ENCODE results near the gene PIGW. TPM values are rescaled to one million over a fixed set of nuclear protein-coding genes. Genes with fewer than 3 reads are reported as not detected.

The PIGW gene
- polyA plus RNA-seq, 2 donors = 4.5 to 8.1 TPM

DNA sequence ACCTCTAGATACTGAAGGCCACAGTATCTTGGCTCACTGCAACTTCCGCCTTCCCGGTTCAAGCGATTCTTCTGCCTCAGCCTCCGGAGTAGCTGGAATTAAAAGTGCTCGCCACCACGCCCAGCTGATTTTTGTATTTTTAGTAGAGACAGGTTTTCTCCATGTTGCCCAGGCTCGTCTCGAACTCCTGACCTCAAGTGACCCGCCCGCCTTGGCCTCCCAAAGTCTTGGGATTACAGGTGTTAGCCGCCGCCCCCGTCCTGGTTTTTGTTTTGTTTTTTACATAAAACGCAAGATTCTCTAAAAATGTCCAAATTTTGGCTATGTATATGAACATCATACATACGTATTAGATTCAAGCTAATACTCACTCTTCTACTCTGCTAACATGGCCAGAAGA, 8.0 kb downstream of the PIGW start:
- H3K9me3 ChIP-seq (ENCODE audit: control insufficient read depth in 2 of 2, insufficient read depth in 1 of 2, low read depth in 1 of 2, low read length in 1 of 2) = no peaks in the 10 kb centered on the region
- H3K27ac ChIP-seq (ENCODE audit: low read depth in 2 of 2, low read length in 1 of 2) = no peak overlapping the region
- WGBS, 2 donors = 91 to 92% methylated on average over 15 of the region's 15 CpGs
- H3K4me3 ChIP-seq (ENCODE audit: low read depth in 1 of 2, low read length in 2 of 2) = no peak overlapping the region
- no peaks in the 10 kb centered on the region for H3K4me1 ChIP-seq (ENCODE audit: control insufficient read depth in 2 of 2, insufficient read depth in 2 of 2, low read length in 1 of 2)
- no peaks in the 10 kb centered on the region for H3K27me3 ChIP-seq (ENCODE audit: control insufficient read depth in 1 of 2, insufficient read depth in 2 of 2, low read length in 2 of 2)
- no peaks in the 10 kb centered on the region for H3K36me3 ChIP-seq (ENCODE audit: control insufficient read depth in 2 of 2, insufficient read depth in 2 of 2, low read length in 1 of 2)

DNA sequence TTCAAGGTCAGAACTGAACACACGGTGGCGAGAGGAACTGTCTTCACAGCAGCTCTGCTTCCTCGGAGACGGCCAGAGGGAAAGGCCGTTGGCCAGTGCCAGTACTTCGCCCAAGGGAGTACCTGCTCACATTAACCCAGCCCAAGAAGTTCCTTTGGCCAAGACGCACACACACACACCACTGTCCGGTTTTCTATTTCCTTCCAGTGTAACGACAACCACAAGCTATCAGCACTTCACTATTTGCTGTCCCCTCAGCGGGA, 9.2 kb downstream of the PIGW start:
- Histone ChIP-seq H3K9me3 (ENCODE audit: control insufficient read depth in 2 of 2, insufficient read depth in 1 of 2, low read depth in 1 of 2, low read length in 1 of 2) (no peaks in the 10 kb centered on the region), H3K4me3 (ENCODE audit: low read depth in 1 of 2, low read length in 2 of 2) (peak overlapping the region; percentile 71 to 95), H3K27me3 (ENCODE audit: control insufficient read depth in 1 of 2, insufficient read depth in 2 of 2, low read length in 2 of 2) (no peaks in the 10 kb centered on the region), H3K27ac (ENCODE audit: low read depth in 2 of 2, low read length in 1 of 2) (peak overlapping the region; percentile 99), H3K4me1 (ENCODE audit: control insufficient read depth in 2 of 2, insufficient read depth in 2 of 2, low read length in 1 of 2) (no peaks in the 10 kb centered on the region), H3K36me3 (ENCODE audit: control insufficient read depth in 2 of 2, insufficient read depth in 2 of 2, low read length in 1 of 2) (no peaks in the 10 kb centered on the region)
- 1% methylated on average over 10 of the region's 10 CpGs for WGBS, 2 donors

DNA sequence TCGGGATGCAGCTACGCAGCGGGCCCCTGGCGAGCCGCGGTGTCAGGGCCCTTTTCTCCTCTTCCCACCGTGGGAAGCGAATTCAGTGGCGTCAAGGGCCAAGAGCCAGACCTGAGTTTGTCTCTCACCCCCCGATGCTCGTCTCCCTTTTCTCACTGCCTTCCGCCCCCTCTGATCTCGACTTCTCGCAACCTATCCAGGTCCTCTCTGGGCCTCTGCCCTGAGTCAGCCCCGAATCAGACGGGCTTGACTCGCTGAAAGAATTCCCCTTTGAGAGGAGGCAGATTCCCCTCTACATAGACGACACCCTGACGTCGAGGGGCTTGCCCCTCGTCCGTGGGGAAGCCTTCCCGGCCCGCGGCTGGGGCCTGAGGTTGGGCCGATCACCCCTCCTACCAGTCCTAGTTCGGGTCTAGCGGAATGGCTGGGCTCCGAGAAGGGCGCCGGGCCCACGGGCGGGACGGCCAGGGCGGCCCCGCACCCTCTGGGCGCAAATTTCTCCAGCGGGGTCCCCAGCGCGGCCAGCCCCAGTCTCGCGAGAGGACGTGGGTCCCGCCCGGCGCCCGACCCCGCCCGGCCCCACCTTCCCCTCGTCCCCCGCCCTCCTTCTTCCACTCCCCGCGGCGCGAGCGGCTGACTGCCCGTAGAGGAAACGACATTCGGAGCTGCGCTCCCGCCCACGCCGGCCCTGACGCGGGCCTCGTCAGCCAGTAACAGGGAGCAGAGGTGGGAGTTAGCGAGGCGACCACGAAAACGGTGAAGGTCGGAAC, 9.7 kb downstream of the PIGW start, which contains the start of gene GGNBP2:
TSS of gene GGNBP2 (plus strand) at position 613 of the 770 bp plus-strand sequence. CDS start 806 bp downstream, outside the sequence.
- Histone ChIP-seq H3K36me3 (ENCODE audit: control insufficient read depth in 2 of 2, insufficient read depth in 2 of 2, low read length in 1 of 2) (no peaks in the 10 kb centered on the region), H3K4me1 (ENCODE audit: control insufficient read depth in 2 of 2, insufficient read depth in 2 of 2, low read length in 1 of 2) (no peaks in the 10 kb centered on the region), H3K4me3 (ENCODE audit: low read depth in 1 of 2, low read length in 2 of 2) (peak within 1 kb of the TSS; percentile 81 to 95), H3K9me3 (ENCODE audit: control insufficient read depth in 2 of 2, insufficient read depth in 1 of 2, low read depth in 1 of 2, low read length in 1 of 2) (no peaks in the 10 kb centered on the region), H3K27me3 (ENCODE audit: control insufficient read depth in 1 of 2, insufficient read depth in 2 of 2, low read length in 2 of 2) (no peaks in the 10 kb centered on the region), H3K27ac (ENCODE audit: low read depth in 2 of 2, low read length in 1 of 2) (peak within 1 kb of the TSS; percentile 99)
- WGBS, 2 donors = 0 to 1% methylated on average over 56 to 71 of the region's 71 CpGs

DNA sequence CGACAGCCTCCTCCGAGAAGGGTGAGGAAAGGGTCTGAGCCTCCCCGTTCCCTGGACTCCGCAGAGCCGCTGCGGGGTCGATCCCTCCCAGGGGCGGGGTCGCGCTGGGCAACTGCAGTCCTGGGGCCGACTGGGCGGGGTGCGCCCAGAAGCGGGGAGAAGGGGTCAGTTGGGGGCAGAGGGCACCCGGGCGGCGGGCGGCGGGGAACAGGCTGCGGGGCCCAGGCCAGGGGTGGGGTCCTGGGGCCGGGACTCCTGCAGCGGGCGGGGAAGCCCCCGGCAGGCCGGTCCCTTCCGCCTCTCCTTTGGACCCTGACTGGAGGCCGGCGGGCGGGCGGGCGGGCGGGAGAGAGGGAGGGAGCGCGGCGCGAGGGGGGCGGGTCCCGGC, 10.3 kb downstream of the PIGW start:
- Histone ChIP-seq H3K36me3 (ENCODE audit: control insufficient read depth in 2 of 2, insufficient read depth in 2 of 2, low read length in 1 of 2) (no peaks in the 10 kb centered on the region), H3K4me3 (ENCODE audit: low read depth in 1 of 2, low read length in 2 of 2) (peak overlapping the region; percentile 71 to 95), H3K27me3 (ENCODE audit: control insufficient read depth in 1 of 2, insufficient read depth in 2 of 2, low read length in 2 of 2) (no peaks in the 10 kb centered on the region), H3K4me1 (ENCODE audit: control insufficient read depth in 2 of 2, insufficient read depth in 2 of 2, low read length in 1 of 2) (no peaks in the 10 kb centered on the region), H3K9me3 (ENCODE audit: control insufficient read depth in 2 of 2, insufficient read depth in 1 of 2, low read depth in 1 of 2, low read length in 1 of 2) (no peaks in the 10 kb centered on the region), H3K27ac (ENCODE audit: low read depth in 2 of 2, low read length in 1 of 2) (peak overlapping the region; percentile 99)
- 1 to 2% methylated on average over 10 to 37 of the region's 38 CpGs for WGBS, 2 donors

DNA sequence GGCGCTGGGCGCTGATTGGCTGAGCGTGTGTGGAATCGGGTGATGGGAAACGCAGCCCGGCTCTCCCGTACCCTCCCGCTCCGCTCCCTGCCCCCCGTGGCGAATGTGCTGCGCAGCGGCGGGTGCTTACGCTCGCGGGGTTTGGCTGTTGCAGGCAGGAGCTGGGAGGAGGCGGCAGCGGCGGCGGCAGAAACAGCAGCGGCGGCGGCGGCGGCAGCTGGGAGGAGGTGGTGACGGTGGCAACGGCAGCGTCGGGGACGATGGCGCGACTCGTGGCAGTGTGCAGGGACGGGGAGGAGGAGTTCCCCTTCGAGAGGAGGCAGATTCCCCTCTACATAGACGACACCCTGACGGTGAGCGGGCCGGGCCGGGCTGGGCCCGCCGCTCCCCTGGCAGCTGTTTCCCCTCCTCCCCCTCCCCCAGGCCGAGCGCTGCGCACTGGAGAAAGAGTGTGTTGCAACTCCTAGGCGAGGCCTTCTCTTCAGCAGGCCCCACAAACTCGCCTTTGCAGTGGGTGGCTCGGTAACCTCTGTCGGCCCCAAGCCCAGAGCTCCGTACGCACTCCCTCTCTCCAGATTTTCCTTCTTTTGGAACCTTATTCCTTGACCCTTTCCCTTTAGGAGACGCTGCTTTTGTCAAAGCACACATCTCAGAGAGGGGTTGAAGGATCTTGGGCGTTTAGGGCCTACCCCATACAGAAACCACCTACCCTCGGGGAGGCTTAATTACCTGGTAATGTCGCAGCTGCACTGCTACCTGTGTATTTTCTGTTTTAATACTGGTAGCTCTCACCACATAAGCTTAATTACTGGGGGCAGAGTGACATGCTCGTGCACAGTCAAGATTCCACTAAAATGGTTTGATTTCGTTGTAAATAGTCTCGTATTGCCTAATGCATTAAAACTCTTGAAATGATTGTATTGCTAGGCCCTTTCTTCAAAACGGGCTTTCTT, 11.0 kb downstream of the PIGW start:
- H3K4me3 ChIP-seq (ENCODE audit: low read depth in 1 of 2, low read length in 2 of 2) = peak overlapping the region; percentile 81 to 95
- WGBS, 2 donors = 0 to 1% methylated on average over 44 to 60 of the region's 60 CpGs
- H3K27me3 ChIP-seq (ENCODE audit: control insufficient read depth in 1 of 2, insufficient read depth in 2 of 2, low read length in 2 of 2) = no peaks in the 10 kb centered on the region
- no peaks in the 10 kb centered on the region for H3K9me3 ChIP-seq (ENCODE audit: control insufficient read depth in 2 of 2, insufficient read depth in 1 of 2, low read depth in 1 of 2, low read length in 1 of 2)
- H3K4me1 ChIP-seq (ENCODE audit: control insufficient read depth in 2 of 2, insufficient read depth in 2 of 2, low read length in 1 of 2) = no peaks in the 10 kb centered on the region
- H3K27ac ChIP-seq (ENCODE audit: low read depth in 2 of 2, low read length in 1 of 2) = peak overlapping the region; percentile 99
- no peaks in the 10 kb centered on the region for H3K36me3 ChIP-seq (ENCODE audit: control insufficient read depth in 2 of 2, insufficient read depth in 2 of 2, low read length in 1 of 2)

DNA sequence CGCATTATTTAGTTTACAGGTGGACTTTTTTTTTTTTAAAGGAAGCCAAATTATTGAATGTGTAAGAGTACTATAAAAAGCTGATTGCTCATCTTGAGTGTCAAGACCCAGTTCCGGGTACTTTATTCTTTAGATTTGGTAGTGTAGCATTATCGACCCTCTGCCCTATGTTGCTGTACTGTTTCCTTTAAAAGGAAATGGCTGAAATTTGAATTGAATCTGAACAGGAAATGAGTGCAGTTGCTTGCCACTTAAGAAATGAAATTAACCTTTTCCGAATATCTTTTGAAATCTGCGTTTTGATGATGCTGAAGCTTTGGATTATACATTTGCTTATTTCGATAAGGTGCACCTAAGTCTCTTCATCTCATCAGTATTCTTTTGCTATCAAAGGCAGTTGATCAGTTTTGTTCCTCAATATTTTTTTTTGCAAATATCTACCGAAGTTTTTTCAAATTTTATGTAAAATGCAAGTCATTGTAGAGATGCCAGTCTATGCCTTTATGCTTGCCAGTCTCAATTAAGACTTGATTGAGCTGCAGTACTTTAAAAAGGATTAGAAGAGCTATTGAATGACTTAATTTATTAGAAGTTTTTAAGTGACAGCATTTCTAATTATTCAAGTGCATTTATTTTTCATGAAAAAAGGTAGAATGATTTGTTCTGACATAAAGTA, 11.8 kb downstream of the PIGW start:
- Histone ChIP-seq H3K4me1 (ENCODE audit: control insufficient read depth in 2 of 2, insufficient read depth in 2 of 2, low read length in 1 of 2) (no peaks in the 10 kb centered on the region), H3K4me3 (ENCODE audit: low read depth in 1 of 2, low read length in 2 of 2) (peak overlapping the region in 1 of 2 donors; percentile 95), H3K27ac (ENCODE audit: low read depth in 2 of 2, low read length in 1 of 2) (peak overlapping the region; percentile 99), H3K27me3 (ENCODE audit: control insufficient read depth in 1 of 2, insufficient read depth in 2 of 2, low read length in 2 of 2) (no peaks in the 10 kb centered on the region), H3K9me3 (ENCODE audit: control insufficient read depth in 2 of 2, insufficient read depth in 1 of 2, low read depth in 1 of 2, low read length in 1 of 2) (no peaks in the 10 kb centered on the region), H3K36me3 (ENCODE audit: control insufficient read depth in 2 of 2, insufficient read depth in 2 of 2, low read length in 1 of 2) (no peaks in the 10 kb centered on the region)
- 8 to 9% methylated on average over 7 of the region's 7 CpGs for WGBS, 2 donors

- Histone ChIP-seq H3K4me1 (ENCODE audit: control insufficient read depth in 2 of 2, insufficient read depth in 2 of 2, low read length in 1 of 2) (no peaks in the 10 kb centered on the region), H3K27ac (ENCODE audit: low read depth in 2 of 2, low read length in 1 of 2) (no peak overlapping the region), H3K9me3 (ENCODE audit: control insufficient read depth in 2 of 2, insufficient read depth in 1 of 2, low read depth in 1 of 2, low read length in 1 of 2) (no peaks in the 10 kb centered on the region), H3K4me3 (ENCODE audit: low read depth in 1 of 2, low read length in 2 of 2) (no peak overlapping the region), H3K36me3 (ENCODE audit: control insufficient read depth in 2 of 2, insufficient read depth in 2 of 2, low read length in 1 of 2) (no peaks in the 10 kb centered on the region), H3K27me3 (ENCODE audit: control insufficient read depth in 1 of 2, insufficient read depth in 2 of 2, low read length in 2 of 2) (no peaks in the 10 kb centered on the region)
Measured at GRCh38 chr17:36547776-36548175, 13.0 kb downstream of the PIGW start.

DNA sequence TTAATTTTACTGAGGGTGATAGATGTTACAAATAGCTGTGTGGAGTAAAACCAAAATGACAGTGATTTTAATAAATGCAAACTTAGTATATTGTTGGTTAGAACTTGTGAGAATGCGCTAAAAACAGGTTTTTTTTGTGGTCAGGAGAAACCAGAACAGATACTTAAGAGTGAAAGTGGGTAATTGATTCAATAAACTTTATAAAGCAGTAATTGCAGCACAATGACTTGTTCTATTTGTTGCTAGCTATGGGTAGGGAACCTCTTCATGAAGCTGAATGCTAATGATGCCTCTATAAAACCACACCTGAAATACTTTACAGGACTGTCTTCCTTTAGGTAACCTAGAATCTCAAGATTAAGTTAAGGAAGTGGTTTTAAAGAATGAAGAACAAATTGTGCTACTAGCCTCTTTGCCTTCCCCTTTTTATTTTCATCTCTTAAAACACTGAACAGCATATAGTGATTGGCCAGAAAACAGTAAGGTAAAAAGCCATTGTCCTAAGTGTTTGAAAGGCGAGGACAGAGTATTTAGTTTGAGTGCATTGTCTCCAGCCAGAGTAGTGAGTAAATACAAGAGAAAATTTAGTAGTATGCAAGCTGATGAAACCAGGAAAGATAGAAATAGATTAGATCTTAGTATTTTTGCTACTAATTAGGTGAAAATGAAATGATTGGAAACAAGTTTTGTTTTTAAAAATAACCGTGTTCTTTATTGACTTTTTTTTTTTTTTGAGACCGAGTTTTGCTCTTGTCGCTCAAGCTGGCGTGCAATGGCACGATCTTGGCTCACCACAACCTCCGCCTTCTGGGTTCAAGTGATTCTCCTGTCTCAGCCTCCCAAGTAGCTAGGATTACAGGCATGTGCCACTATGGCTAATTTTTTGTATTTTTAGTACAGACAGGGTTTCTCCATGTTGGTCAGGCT, 16.0 kb downstream of the PIGW start:
- 77 to 84% methylated on average over 8 of the region's 8 CpGs for WGBS, 2 donors
- no peaks in the 10 kb centered on the region for H3K4me1 ChIP-seq (ENCODE audit: control insufficient read depth in 2 of 2, insufficient read depth in 2 of 2, low read length in 1 of 2)
- peaks cover 0 to 3% of the 10 kb centered on the region in 2 donors for H3K36me3 ChIP-seq (ENCODE audit: control insufficient read depth in 2 of 2, insufficient read depth in 2 of 2, low read length in 1 of 2)
- no peaks in the 10 kb centered on the region for H3K27me3 ChIP-seq (ENCODE audit: control insufficient read depth in 1 of 2, insufficient read depth in 2 of 2, low read length in 2 of 2)
- no peak overlapping the region for H3K27ac ChIP-seq (ENCODE audit: low read depth in 2 of 2, low read length in 1 of 2)
- no peak overlapping the region for H3K4me3 ChIP-seq (ENCODE audit: low read depth in 1 of 2, low read length in 2 of 2)
- H3K9me3 ChIP-seq (ENCODE audit: control insufficient read depth in 2 of 2, insufficient read depth in 1 of 2, low read depth in 1 of 2, low read length in 1 of 2) = no peaks in the 10 kb centered on the region

GRCh38 chr17:36553459-36553858, 18.7 kb downstream of the PIGW start:
- H3K36me3 ChIP-seq (ENCODE audit: control insufficient read depth in 2 of 2, insufficient read depth in 2 of 2, low read length in 1 of 2) = peaks cover 10 to 16% of the 10 kb centered on the region in 2 donors
- no peaks in the 10 kb centered on the region for H3K27me3 ChIP-seq (ENCODE audit: control insufficient read depth in 1 of 2, insufficient read depth in 2 of 2, low read length in 2 of 2)
- H3K9me3 ChIP-seq (ENCODE audit: control insufficient read depth in 2 of 2, insufficient read depth in 1 of 2, low read depth in 1 of 2, low read length in 1 of 2) = no peaks in the 10 kb centered on the region
- no peaks in the 10 kb centered on the region for H3K4me1 ChIP-seq (ENCODE audit: control insufficient read depth in 2 of 2, insufficient read depth in 2 of 2, low read length in 1 of 2)
- H3K4me3 ChIP-seq (ENCODE audit: low read depth in 1 of 2, low read length in 2 of 2) = no peak overlapping the region
- H3K27ac ChIP-seq (ENCODE audit: low read depth in 2 of 2, low read length in 1 of 2) = no peak overlapping the region
- 86% methylated on average over 3 of the region's 3 CpGs for WGBS, 2 donors
